Nephron (organoid): ENCODE results near the gene ZNF280D.

ENCODE experiments used
- H3K27ac Mint-ChIP-seq, 3 experiments: 2 replicates each; pipeline ENCODE4 v1.8.0; 2020; ENCODE audit warnings: mixed read lengths in 3 of 3, mild to moderate bottlenecking in 2 of 3, moderate library complexity in 1 of 3
- H3K27me3 Mint-ChIP-seq: 2 replicates; pipeline ENCODE4 v1.8.0; 2021; ENCODE audit warnings: low read depth, mild to moderate bottlenecking, moderate library complexity, mixed read lengths
- H3K36me3 Mint-ChIP-seq: 2 replicates; pipeline ENCODE4 v1.8.0; 2020; ENCODE audit warnings: low read depth, mixed read lengths
- H3K4me1 Mint-ChIP-seq: 2 replicates; pipeline ENCODE4 v1.8.0; 2020; ENCODE audit warnings: mixed read lengths
- H3K4me3 Mint-ChIP-seq, 3 experiments: 2 replicates each; pipeline ENCODE4 v1.8.0; 2020; ENCODE audit warnings: mild to moderate bottlenecking in 3 of 3, mixed read lengths in 3 of 3, moderate library complexity in 2 of 3
- H3K9me3 Mint-ChIP-seq: 2 replicates; pipeline ENCODE4 v1.8.0; 2020; ENCODE audit warnings: mixed read lengths
- CTCF ChIP-seq, 3 experiments: fragments of 200-600 bp; sonication (generic); IDR thresholded peaks; one replicate each; pipeline ENCODE4 v1.5.0; 2021; ENCODE audit warnings: antibody characterized with exemption in 3 of 3; ENCODE audit not compliant: unreplicated experiment in 3 of 3

Gene ZNF280D

GRCh38 chr15:56617628-56618027 is 115.7 kb downstream of the ZNF280D start:
- H3K27me3 Mint-ChIP-seq: no peaks in the 10 kb centered on the region
- H3K4me3 Mint-ChIP-seq: no peak overlapping the region
- no peak for TF ChIP-seq CTCF (IDR thresholded peaks at IDR 0.05; ENCODE audit: unreplicated experiment in 3 of 3)
- no peaks in the 10 kb centered on the region for H3K4me1 Mint-ChIP-seq
- no peaks in the 10 kb centered on the region for H3K36me3 Mint-ChIP-seq
- H3K27ac Mint-ChIP-seq: no peak overlapping the region
- H3K9me3 Mint-ChIP-seq: peaks cover 7% of the 10 kb centered on the region

DNA sequence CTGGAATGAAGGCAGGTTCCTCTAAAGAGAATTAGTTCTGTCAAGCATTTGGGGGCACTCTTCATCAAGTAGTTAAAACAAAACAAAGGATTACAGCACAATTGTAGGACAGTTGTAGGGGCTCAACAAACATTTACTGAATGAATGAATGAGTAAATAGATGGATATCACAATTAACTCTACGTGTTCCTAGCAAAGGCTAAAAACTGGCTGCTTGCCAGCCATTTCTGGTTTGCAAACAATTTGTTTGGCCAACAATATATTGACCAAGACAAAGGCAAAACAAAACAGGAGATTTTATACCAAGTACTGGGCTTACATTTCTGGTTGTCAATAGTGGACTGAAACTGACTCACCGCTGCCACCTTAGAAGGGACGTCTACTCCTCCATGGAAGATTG is 116.8 kb downstream of the ZNF280D start:
- TF ChIP-seq CTCF (IDR thresholded peaks at IDR 0.05; ENCODE audit: unreplicated experiment in 3 of 3): no peak
- no peaks in the 10 kb centered on the region for H3K27me3 Mint-ChIP-seq
- H3K9me3 Mint-ChIP-seq: peaks cover 7% of the 10 kb centered on the region
- no peak overlapping the region for H3K27ac Mint-ChIP-seq
- no peak overlapping the region for H3K4me3 Mint-ChIP-seq
- H3K36me3 Mint-ChIP-seq: no peaks in the 10 kb centered on the region
- H3K4me1 Mint-ChIP-seq: no peaks in the 10 kb centered on the region

GRCh38 chr15:56613811-56614210 is 119.5 kb downstream of the ZNF280D start:
- no peaks in the 10 kb centered on the region for H3K36me3 Mint-ChIP-seq
- H3K27me3 Mint-ChIP-seq: no peaks in the 10 kb centered on the region
- no peak for TF ChIP-seq CTCF (IDR thresholded peaks at IDR 0.05; ENCODE audit: unreplicated experiment in 3 of 3)
- no peak overlapping the region for H3K4me3 Mint-ChIP-seq
- peaks cover 2% of the 10 kb centered on the region for H3K9me3 Mint-ChIP-seq
- no peaks in the 10 kb centered on the region for H3K4me1 Mint-ChIP-seq
- no peak overlapping the region for H3K27ac Mint-ChIP-seq

GRCh38 chr15:56608993-56609392 is 124.3 kb downstream of the ZNF280D start:
- Mint-ChIP-seq H3K27ac (no peak overlapping the region), H3K4me3 (no peak overlapping the region)

DNA sequence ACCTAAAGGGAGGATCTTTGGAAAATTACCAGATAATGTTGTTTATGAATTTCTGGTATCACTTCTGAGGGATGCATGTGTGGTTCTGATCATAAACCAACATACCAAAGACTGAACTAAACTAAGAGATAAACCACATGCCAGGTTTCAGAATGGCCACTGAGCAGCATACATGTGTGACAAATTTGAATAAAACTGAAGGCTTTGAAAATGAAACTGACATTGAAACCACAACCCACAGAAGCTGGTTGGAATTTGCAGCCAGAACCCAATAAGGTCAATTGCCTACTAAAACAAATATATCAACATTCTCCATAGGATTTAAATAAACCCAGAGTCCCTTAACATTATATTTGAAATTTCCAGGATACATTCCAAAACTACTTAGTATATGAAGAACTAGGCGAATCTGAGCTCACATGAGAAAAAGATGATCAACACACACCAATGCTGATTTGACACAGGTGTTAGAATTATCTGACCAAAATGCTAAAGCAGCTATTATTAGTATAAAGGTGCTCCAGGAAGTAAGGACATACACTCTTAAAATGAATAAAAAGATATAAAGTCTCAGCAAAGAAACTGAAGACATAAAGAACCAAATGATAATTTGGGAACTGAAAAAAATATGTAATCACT is 125.0 kb downstream of the ZNF280D start:
- Mint-ChIP-seq H3K4me1 (no peaks in the 10 kb centered on the region), H3K9me3 (peaks cover 23% of the 10 kb centered on the region), H3K27ac (no peak overlapping the region), H3K4me3 (no peak overlapping the region), H3K36me3 (no peaks in the 10 kb centered on the region), H3K27me3 (no peaks in the 10 kb centered on the region)
- no peak for TF ChIP-seq CTCF (IDR thresholded peaks at IDR 0.05; ENCODE audit: unreplicated experiment in 3 of 3)

More at GRCh38 chr15:56608993-56609392, 124.3 kb downstream of the ZNF280D start:
- Mint-ChIP-seq H3K4me1 (no peaks in the 10 kb centered on the region), H3K9me3 (peaks cover 23% of the 10 kb centered on the region), H3K27me3 (no peaks in the 10 kb centered on the region), H3K36me3 (no peaks in the 10 kb centered on the region)
- no peak for TF ChIP-seq CTCF (IDR thresholded peaks at IDR 0.05; ENCODE audit: unreplicated experiment in 3 of 3)

DNA sequence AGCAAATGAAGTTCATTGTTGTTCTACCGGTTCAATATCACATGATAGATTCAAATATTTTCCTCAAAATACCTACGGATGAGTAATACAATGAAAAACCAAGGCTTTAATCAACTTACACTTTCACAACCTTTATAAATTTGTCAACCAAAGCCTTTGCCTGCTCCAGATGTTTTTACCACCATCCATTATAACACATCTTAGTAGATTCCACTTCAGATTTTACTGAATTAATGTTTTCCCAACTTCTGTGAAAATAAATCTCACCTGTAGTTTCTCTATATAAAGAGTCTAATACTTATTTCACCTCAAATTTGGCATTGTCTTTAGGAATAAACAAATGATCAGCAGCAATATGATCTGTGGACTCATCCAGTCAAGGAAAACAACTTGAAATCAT is 131.1 kb downstream of the ZNF280D start:
- TF ChIP-seq CTCF (IDR thresholded peaks at IDR 0.05; ENCODE audit: unreplicated experiment in 3 of 3): no peak
- H3K4me1 Mint-ChIP-seq: no peaks in the 10 kb centered on the region
- H3K9me3 Mint-ChIP-seq: peaks cover 40% of the 10 kb centered on the region
- no peaks in the 10 kb centered on the region for H3K27me3 Mint-ChIP-seq
- no peak overlapping the region for H3K4me3 Mint-ChIP-seq
- no peaks in the 10 kb centered on the region for H3K36me3 Mint-ChIP-seq
- no peak overlapping the region for H3K27ac Mint-ChIP-seq
